Neural cell (in vitro differentiated cells): ENCODE measurements around the gene PLOD3. TPM values are rescaled to one million over a fixed set of nuclear protein-coding genes. Genes with fewer than 3 reads are reported as not detected.

Experiments
- H2AFZ ChIP-seq: fragments of 200-600, 300-800 bp; sonication (generic), shearing (Covaris generic); 2 replicates; pipeline ENCODE4 v1.6.0; 2014; ENCODE audit warnings: low read depth, mild to moderate bottlenecking, antibody characterized with exemption, low read length, moderate library complexity
- H3F3A ChIP-seq: fragments of 200-600 bp; shearing (Covaris generic); 2 replicates; pipeline ENCODE4 v1.6.1; 2016; ENCODE audit warnings: mild to moderate bottlenecking, moderate library complexity, mixed read lengths, antibody characterized with exemption, low read length; ENCODE audit not compliant: insufficient read depth, poor library complexity, severe bottlenecking
- H3K27ac ChIP-seq: fragments of 200-600, 300-800 bp; sonication (generic), shearing (Covaris generic); 2 replicates; pipeline ENCODE4 v1.5.1; 2014; ENCODE audit warnings: mild to moderate bottlenecking, low read length, moderate library complexity
- H3K27me3 ChIP-seq: fragments of 300-800, 200-600 bp; sonication (generic), shearing (Covaris generic); 2 replicates; pipeline ENCODE4 v1.6.0; 2014; ENCODE audit warnings: mild to moderate bottlenecking, low read depth, low read length, moderate library complexity; ENCODE audit not compliant: insufficient read depth
- H3K36me3 ChIP-seq: fragments of 300-800, 200-600 bp; sonication (generic), shearing (Covaris generic); 2 replicates; pipeline ENCODE4 v1.5.1; 2014; ENCODE audit warnings: mild to moderate bottlenecking, antibody characterized with exemption, low read length, moderate library complexity; ENCODE audit not compliant: insufficient read depth
- H3K4me2 ChIP-seq: fragments of 300-800, 200-600 bp; sonication (generic), shearing (Covaris generic); 2 replicates; pipeline ENCODE4 v1.6.0; 2014; ENCODE audit warnings: mild to moderate bottlenecking, low read length
- H3K4me3 ChIP-seq: fragments of 300-800, 200-600 bp; sonication (generic), shearing (Covaris generic); 2 replicates; pipeline ENCODE4 v1.5.1; 2014; ENCODE audit warnings: mild to moderate bottlenecking, low read length, moderate library complexity
- H3K79me2 ChIP-seq: fragments of 200-600 bp; shearing (Covaris generic); replicated peaks from 2 replicates; pipeline ENCODE4 v1.6.0; 2014; ENCODE audit warnings: mild to moderate bottlenecking, low read length, moderate library complexity; ENCODE audit not compliant: insufficient read depth
- H3K9ac ChIP-seq: fragments of 300-800, 200-600 bp; sonication (generic), shearing (Covaris generic); 2 replicates; pipeline ENCODE4 v1.6.1; 2016; ENCODE audit warnings: mild to moderate bottlenecking, low read length, mixed read lengths
- H3K9me2 ChIP-seq: fragments of 200-600 bp; shearing (Covaris generic); 2 replicates; pipeline ENCODE4 v1.6.1; 2016; ENCODE audit warnings: mild to moderate bottlenecking, low read length, mixed read lengths; ENCODE audit not compliant: insufficient read depth
- H3K9me3 ChIP-seq: fragments of 200-600, 300-800 bp; sonication (generic), shearing (Covaris generic); 2 replicates; pipeline ENCODE4 v1.6.1; 2016; ENCODE audit warnings: mild to moderate bottlenecking, mixed run types, low read length, moderate library complexity, mixed read lengths
- H4K20me1 ChIP-seq: fragments of 200-600 bp; shearing (Covaris generic); 2 replicates; pipeline ENCODE4 v1.6.1; 2016; ENCODE audit warnings: mild to moderate bottlenecking, mixed run types; ENCODE audit not compliant: insufficient read depth
- CTCF ChIP-seq: fragments of 450-650 bp; IDR thresholded peaks from 2 replicates; pipeline ENCODE4 v1.5.1; 2014; ENCODE audit warnings: antibody characterized with exemption, mild to moderate bottlenecking, moderate library complexity; ENCODE audit not compliant: poor library complexity, severe bottlenecking
- EP300 ChIP-seq: fragments of 450-650 bp; conservative IDR thresholded peaks from 2 replicates; pipeline ENCODE4 v1.6.1; 2014; ENCODE audit warnings: antibody characterized with exemption, mild to moderate bottlenecking, moderate library complexity; ENCODE audit not compliant: poor library complexity, severe bottlenecking
- EZH2 ChIP-seq: fragments of 200-600, 300-800 bp; shearing (Covaris generic), sonication (generic); IDR thresholded peaks from 2 replicates; pipeline ENCODE4 v1.6.1; 2014; ENCODE audit warnings: antibody characterized with exemption, low read length, borderline replicate concordance, mild to moderate bottlenecking; ENCODE audit not compliant: insufficient read depth, poor library complexity, severe bottlenecking
- MXI1 ChIP-seq: fragments of 450-650 bp; conservative IDR thresholded peaks from 2 replicates; pipeline ENCODE4 v1.6.1; 2014; ENCODE audit warnings: antibody characterized with exemption, mild to moderate bottlenecking; ENCODE audit not compliant: poor library complexity, severe bottlenecking
- POLR2AphosphoS5 ChIP-seq: IDR thresholded peaks from 2 replicates; pipeline ENCODE4 v1.6.1; 2012
- RAD21 ChIP-seq: fragments of 450-650 bp; conservative IDR thresholded peaks from 2 replicates; pipeline ENCODE4 v1.6.1; 2014; ENCODE audit warnings: antibody characterized with exemption, mild to moderate bottlenecking, moderate library complexity
- SMC3 ChIP-seq: fragments of 450-650 bp; conservative IDR thresholded peaks from 2 replicates; pipeline ENCODE4 v1.6.1; 2014; ENCODE audit warnings: antibody characterized with exemption, mild to moderate bottlenecking, moderate library complexity; ENCODE audit not compliant: poor library complexity
- TAF1 ChIP-seq: IDR thresholded peaks from 2 replicates; pipeline ENCODE4 v1.6.1; 2012; ENCODE audit warnings: low read depth
- polyA plus RNA-seq: library from polyadenylated mRNA; depleted of rRNA; stranded (reverse); fragments of >200 nt; gene quantifications from 2 replicates; pipeline ENCODE4 v1.2.3, GENCODE V29; 2014
- TF ChIP-seq, protein P1 (sequence below): IDR thresholded peaks from 2 replicates; pipeline ENCODE4 v1.6.1; 2012; ENCODE audit warnings: borderline replicate concordance

PLOD3 gene
- polyA plus RNA-seq, 1 donor from 2014 or later = 19.2 TPM

DNA sequence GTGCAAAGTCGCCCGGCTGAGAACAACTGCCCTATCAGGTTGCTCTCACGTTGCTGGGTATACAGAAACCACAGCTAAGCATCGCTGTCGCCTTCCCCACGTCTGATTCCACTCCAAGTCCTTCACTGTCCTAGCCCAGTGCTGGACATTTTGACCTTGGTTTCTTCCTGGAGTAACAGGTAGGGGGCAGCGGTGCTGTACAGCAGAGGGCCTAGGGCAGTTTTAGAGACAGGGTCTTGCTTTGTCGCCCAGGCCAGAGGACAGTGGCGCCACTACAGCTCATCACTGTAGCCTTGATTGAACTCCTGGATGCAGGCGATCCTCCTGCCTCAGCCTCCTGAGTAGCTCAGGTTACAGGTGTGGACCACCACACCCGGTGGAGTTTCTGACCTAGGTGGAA lies 17.7 kb upstream of the PLOD3 start:
- Histone ChIP-seq H3K27me3 (no peaks in the 10 kb centered on the region), H3F3A (no peaks in the 10 kb centered on the region), H3K9ac (no peak overlapping the region), H2AFZ (no peak overlapping the region), H3K36me3 (no peaks in the 10 kb centered on the region), H3K79me2 (no peaks in the 10 kb centered on the region), H3K4me2 (no peak overlapping the region), H3K9me3 (no peaks in the 10 kb centered on the region), H4K20me1 (no peaks in the 10 kb centered on the region), H3K27ac (no peak overlapping the region), H3K4me3 (no peak overlapping the region), H3K9me2 (no peaks in the 10 kb centered on the region)
- TF ChIP-seq POLR2AphosphoS5 (no peak), MXI1 (no peak), TAF1 (no peak), CTCF (no peak), SMC3 (no peak), EZH2 (no peak), EP300 (no peak), RAD21 (no peak)
- TF ChIP-seq, protein P1, sequence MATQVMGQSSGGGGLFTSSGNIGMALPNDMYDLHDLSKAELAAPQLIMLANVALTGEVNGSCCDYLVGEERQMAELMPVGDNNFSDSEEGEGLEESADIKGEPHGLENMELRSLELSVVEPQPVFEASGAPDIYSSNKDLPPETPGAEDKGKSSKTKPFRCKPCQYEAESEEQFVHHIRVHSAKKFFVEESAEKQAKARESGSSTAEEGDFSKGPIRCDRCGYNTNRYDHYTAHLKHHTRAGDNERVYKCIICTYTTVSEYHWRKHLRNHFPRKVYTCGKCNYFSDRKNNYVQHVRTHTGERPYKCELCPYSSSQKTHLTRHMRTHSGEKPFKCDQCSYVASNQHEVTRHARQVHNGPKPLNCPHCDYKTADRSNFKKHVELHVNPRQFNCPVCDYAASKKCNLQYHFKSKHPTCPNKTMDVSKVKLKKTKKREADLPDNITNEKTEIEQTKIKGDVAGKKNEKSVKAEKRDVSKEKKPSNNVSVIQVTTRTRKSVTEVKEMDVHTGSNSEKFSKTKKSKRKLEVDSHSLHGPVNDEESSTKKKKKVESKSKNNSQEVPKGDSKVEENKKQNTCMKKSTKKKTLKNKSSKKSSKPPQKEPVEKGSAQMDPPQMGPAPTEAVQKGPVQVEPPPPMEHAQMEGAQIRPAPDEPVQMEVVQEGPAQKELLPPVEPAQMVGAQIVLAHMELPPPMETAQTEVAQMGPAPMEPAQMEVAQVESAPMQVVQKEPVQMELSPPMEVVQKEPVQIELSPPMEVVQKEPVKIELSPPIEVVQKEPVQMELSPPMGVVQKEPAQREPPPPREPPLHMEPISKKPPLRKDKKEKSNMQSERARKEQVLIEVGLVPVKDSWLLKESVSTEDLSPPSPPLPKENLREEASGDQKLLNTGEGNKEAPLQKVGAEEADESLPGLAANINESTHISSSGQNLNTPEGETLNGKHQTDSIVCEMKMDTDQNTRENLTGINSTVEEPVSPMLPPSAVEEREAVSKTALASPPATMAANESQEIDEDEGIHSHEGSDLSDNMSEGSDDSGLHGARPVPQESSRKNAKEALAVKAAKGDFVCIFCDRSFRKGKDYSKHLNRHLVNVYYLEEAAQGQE = no peak

GRCh38 chr7:101234636-101235035 lies 17.3 kb upstream of the PLOD3 start:
- Histone ChIP-seq H4K20me1 (no peaks in the 10 kb centered on the region), H3K4me2 (no peak overlapping the region), H3K9me3 (no peaks in the 10 kb centered on the region), H3K9ac (no peak overlapping the region), H3K9me2 (no peaks in the 10 kb centered on the region), H3K27me3 (no peaks in the 10 kb centered on the region), H3K79me2 (no peaks in the 10 kb centered on the region), H3F3A (no peaks in the 10 kb centered on the region), H3K4me3 (no peak overlapping the region), H3K36me3 (no peaks in the 10 kb centered on the region), H3K27ac (no peak overlapping the region), H2AFZ (no peak overlapping the region)
- TF ChIP-seq CTCF (no peak), EP300 (no peak)
